ENCODE results near the gene C4orf50. TPM values are rescaled to one million over a fixed set of nuclear protein-coding genes. Genes with fewer than 3 reads are reported as not detected.

C4orf50 gene
- total and polyA plus RNA-seq, 2 of the 13 experiments (the other 11 are each of a cell fraction or from before 2014, with no cell fraction given) = not detected

GRCh38 chr4:5952286-5952974 lies 65.8 kb downstream of the C4orf50 start:
- in situ Hi-C loops (cut with HindIII; ENCODE audit: extremely low pct_ligation_motif_present, low pct_unique_long_range_greater_than_20kb) (no loop called here), intact Hi-C loops (cut with micrococcal nuclease; ENCODE audit: unreplicated experiment) (no loop called here)
- DNase-seq (ENCODE audit: low spot score) (no peak), ATAC-seq (no peak), FAIRE-seq (no peak)
- no TSS peak for BruUV-seq (replicated peaks)
- 41% methylated on average over 17 of the region's 22 CpGs for WGBS (ENCODE audit: low lambda C conversion rate)
- H3K4me2 ChIP-seq (ENCODE audit: low read depth, low read length) = no peak overlapping the region
- CTCF ChIA-PET (ENCODE audit: low intra/inter-chr PET ratio, low total read pairs) = no interaction called here
- no peak overlapping the region for H3K9ac ChIP-seq (ENCODE audit: insufficient read depth, low read depth, low read length)
- 0 out of 2 replicates have a peak, but pooled peaks cover 6% of the 10 kb centered on the region for H3K4me1 ChIP-seq (ENCODE audit: insufficient read depth, low read length)
- H3K79me2 ChIP-seq (ENCODE audit: insufficient read depth, low read length) = no peaks in the 10 kb centered on the region
- TF ChIP-seq PITX1 (CRISPR knock-in tag; IDR thresholded peaks at IDR 0.05) = no peak
- TF ChIP-seq ZMYM4 (CRISPR knock-in tag; IDR thresholded peaks at IDR 0.05) = no peak
- no peak for TF ChIP-seq ZKSCAN1 (IDR thresholded peaks at IDR 0.05; ENCODE audit: low read length)
- TF ChIP-seq GFI1 (CRISPR knock-in tag; IDR thresholded peaks at IDR 0.05; ENCODE audit: borderline replicate concordance) = no peak
- no peak for TF ChIP-seq ZNF792 (CRISPR knock-in tag; IDR thresholded peaks at IDR 0.05)
- no peak for TF ChIP-seq THRA (CRISPR knock-in tag; IDR thresholded peaks at IDR 0.05; ENCODE audit: borderline replicate concordance)
- no peak for TF ChIP-seq ZNF781 (CRISPR knock-in tag; IDR thresholded peaks at IDR 0.05; ENCODE audit: borderline replicate concordance, not compliant biosample characterization)
- TF ChIP-seq HDAC6 (IDR thresholded peaks at IDR 0.05; ENCODE audit: low read depth, low read length) = no peak
- TF ChIP-seq ZBTB34 (CRISPR knock-in tag; IDR thresholded peaks at IDR 0.05) = no peak
- TF ChIP-seq ZBTB26 (CRISPR knock-in tag; IDR thresholded peaks at IDR 0.05; ENCODE audit: borderline replicate concordance) = no peak
- TF ChIP-seq NONO (IDR thresholded peaks at IDR 0.05) = no peak
- TF ChIP-seq NONO (CRISPR knock-in tag; conservative IDR thresholded peaks at IDR 0.05) = no peak
- no peak for TF ChIP-seq SRSF1 (optimal IDR thresholded peaks at IDR 0.05; ENCODE audit: low read depth, low read length)
- TF ChIP-seq SNAI1 (CRISPR knock-in tag; IDR thresholded peaks at IDR 0.05; ENCODE audit: borderline replicate concordance) = no peak
- TF ChIP-seq ZNF678 (CRISPR knock-in tag; IDR thresholded peaks at IDR 0.05) = no peak
- TF ChIP-seq E2F2 (CRISPR knock-in tag; IDR thresholded peaks at IDR 0.05; ENCODE audit: borderline replicate concordance) = no peak
- H3K27me3 ChIP-seq (ENCODE audit: control insufficient read depth in 1 of 2, insufficient read depth in 2 of 2, low read length in 2 of 2) = peaks cover 7 to 59% of the 10 kb centered on the region in 2 experiments
- H3K36me3 ChIP-seq (replicated peaks in 1 of 2; ENCODE audit: control insufficient read depth in 1 of 2, insufficient read depth in 2 of 2, low read length in 2 of 2) = no peaks in the 10 kb centered on the region; a peak in 1 of 5 replicates
- POLR2A ChIA-PET = no interaction called here
- H3K27ac ChIP-seq (ENCODE audit: extremely low read length, insufficient read depth, low read length) = no peak overlapping the region
- no peaks in the 10 kb centered on the region for H3K9me3 ChIP-seq (ENCODE audit: low read length)
- no peaks in the 10 kb centered on the region for H4K20me1 ChIP-seq (ENCODE audit: insufficient read depth, low read length)
- no peak overlapping the region for H2AFZ ChIP-seq (ENCODE audit: low read length)
- H3K4me3 ChIP-seq (replicated peaks in 1 of 3; ENCODE audit: insufficient read depth in 1 of 3, low read depth in 2 of 3, low read length in 3 of 3) = no peak overlapping the region

Measured in HepG2 (cell line).